GM23338 (cell line): ENCODE data around the gene RHOG.

Experiments used
- CTCF ChIP-seq, 2 experiments: fragments of 200-600 bp in 1 of 2; sonication (generic) in 1 of 2; conservative IDR thresholded peaks; 2 replicates each; pipeline versions ENCODE4 v1.5.1 to v1.6.1; 2016 to 2017; ENCODE audit warnings: antibody characterized with exemption in 2 of 2, low read depth in 2 of 2, mild to moderate bottlenecking in 2 of 2, moderate library complexity in 1 of 2
- EZH2phosphoT487 ChIP-seq: fragments of 200-600 bp; sonication (generic); IDR thresholded peaks from one replicate; pipeline ENCODE4 v1.8.1; 2018; ENCODE audit warnings: antibody characterized with exemption; ENCODE audit not compliant: unreplicated experiment
- JUNB ChIP-seq: IDR thresholded peaks from one replicate; pipeline ENCODE4 v1.6.1; 2016; ENCODE audit warnings: antibody characterized with exemption; ENCODE audit not compliant: unreplicated experiment
- POLR2AphosphoS5 ChIP-seq: IDR thresholded peaks from 2 replicates; pipeline ENCODE4 v1.6.1; 2016; ENCODE audit warnings: antibody characterized with exemption, low read depth
- REST ChIP-seq: IDR thresholded peaks from one replicate; pipeline ENCODE4 v1.6.1; 2018; ENCODE audit warnings: antibody characterized with exemption; ENCODE audit not compliant: unreplicated experiment
- TF ChIP-seq, protein P1 (sequence below): fragments of 250-450 bp; sonication (Bioruptor Pico); IDR thresholded peaks from 2 replicates; pipeline ENCODE4 v1.5.0; 2020; ENCODE audit warnings: mild to moderate bottlenecking, moderate library complexity

GRCh38 chr11:3786781-3787428 is 53.9 kb downstream of the RHOG start:
- TF ChIP-seq CTCF (conservative IDR thresholded peaks at IDR 0.05; ENCODE audit: low read depth in 2 of 2) = no peak
- TF ChIP-seq JUNB = no peak
- no peak for TF ChIP-seq REST
- TF ChIP-seq, protein P1, sequence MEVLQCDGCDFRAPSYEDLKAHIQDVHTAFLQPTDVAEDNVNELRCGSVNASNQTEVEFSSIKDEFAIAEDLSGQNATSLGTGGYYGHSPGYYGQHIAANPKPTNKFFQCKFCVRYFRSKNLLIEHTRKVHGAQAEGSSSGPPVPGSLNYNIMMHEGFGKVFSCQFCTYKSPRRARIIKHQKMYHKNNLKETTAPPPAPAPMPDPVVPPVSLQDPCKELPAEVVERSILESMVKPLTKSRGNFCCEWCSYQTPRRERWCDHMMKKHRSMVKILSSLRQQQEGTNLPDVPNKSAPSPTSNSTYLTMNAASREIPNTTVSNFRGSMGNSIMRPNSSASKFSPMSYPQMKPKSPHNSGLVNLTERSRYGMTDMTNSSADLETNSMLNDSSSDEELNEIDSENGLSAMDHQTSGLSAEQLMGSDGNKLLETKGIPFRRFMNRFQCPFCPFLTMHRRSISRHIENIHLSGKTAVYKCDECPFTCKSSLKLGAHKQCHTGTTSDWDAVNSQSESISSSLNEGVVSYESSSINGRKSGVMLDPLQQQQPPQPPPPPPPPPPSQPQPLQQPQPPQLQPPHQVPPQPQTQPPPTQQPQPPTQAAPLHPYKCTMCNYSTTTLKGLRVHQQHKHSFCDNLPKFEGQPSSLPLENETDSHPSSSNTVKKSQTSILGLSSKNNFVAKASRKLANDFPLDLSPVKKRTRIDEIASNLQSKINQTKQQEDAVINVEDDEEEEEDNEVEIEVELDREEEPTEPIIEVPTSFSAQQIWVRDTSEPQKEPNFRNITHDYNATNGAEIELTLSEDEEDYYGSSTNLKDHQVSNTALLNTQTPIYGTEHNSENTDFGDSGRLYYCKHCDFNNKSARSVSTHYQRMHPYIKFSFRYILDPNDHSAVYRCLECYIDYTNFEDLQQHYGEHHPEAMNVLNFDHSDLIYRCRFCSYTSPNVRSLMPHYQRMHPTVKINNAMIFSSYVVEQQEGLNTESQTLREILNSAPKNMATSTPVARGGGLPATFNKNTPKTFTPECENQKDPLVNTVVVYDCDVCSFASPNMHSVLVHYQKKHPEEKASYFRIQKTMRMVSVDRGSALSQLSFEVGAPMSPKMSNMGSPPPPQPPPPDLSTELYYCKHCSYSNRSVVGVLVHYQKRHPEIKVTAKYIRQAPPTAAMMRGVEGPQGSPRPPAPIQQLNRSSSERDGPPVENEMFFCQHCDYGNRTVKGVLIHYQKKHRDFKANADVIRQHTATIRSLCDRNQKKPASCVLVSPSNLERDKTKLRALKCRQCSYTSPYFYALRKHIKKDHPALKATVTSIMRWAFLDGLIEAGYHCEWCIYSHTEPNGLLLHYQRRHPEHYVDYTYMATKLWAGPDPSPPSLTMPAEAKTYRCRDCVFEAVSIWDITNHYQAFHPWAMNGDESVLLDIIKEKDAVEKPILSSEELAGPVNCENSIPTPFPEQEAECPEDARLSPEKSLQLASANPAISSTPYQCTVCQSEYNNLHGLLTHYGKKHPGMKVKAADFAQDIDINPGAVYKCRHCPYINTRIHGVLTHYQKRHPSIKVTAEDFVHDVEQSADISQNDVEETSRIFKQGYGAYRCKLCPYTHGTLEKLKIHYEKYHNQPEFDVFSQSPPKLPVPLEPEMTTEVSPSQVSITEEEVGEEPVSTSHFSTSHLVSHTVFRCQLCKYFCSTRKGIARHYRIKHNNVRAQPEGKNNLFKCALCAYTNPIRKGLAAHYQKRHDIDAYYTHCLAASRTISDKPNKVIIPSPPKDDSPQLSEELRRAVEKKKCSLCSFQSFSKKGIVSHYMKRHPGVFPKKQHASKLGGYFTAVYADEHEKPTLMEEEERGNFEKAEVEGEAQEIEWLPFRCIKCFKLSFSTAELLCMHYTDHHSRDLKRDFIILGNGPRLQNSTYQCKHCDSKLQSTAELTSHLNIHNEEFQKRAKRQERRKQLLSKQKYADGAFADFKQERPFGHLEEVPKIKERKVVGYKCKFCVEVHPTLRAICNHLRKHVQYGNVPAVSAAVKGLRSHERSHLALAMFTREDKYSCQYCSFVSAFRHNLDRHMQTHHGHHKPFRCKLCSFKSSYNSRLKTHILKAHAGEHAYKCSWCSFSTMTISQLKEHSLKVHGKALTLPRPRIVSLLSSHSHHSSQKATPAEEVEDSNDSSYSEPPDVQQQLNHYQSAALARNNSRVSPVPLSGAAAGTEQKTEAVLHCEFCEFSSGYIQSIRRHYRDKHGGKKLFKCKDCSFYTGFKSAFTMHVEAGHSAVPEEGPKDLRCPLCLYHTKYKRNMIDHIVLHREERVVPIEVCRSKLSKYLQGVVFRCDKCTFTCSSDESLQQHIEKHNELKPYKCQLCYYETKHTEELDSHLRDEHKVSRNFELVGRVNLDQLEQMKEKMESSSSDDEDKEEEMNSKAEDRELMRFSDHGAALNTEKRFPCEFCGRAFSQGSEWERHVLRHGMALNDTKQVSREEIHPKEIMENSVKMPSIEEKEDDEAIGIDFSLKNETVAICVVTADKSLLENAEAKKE (CRISPR knock-in tag) = no peak
- TF ChIP-seq POLR2AphosphoS5 = no peak
- TF ChIP-seq EZH2phosphoT487 = no peak
